Measurements from ENCODE around the gene DEGS1. TPM values are rescaled to one million over a fixed set of nuclear protein-coding genes. Genes with fewer than 3 reads are reported as not detected.

Gene DEGS1
- total and polyA plus RNA-seq, 3 donors from 2014 or later = 58.1 to 83.0 (median 60.5) TPM

DNA sequence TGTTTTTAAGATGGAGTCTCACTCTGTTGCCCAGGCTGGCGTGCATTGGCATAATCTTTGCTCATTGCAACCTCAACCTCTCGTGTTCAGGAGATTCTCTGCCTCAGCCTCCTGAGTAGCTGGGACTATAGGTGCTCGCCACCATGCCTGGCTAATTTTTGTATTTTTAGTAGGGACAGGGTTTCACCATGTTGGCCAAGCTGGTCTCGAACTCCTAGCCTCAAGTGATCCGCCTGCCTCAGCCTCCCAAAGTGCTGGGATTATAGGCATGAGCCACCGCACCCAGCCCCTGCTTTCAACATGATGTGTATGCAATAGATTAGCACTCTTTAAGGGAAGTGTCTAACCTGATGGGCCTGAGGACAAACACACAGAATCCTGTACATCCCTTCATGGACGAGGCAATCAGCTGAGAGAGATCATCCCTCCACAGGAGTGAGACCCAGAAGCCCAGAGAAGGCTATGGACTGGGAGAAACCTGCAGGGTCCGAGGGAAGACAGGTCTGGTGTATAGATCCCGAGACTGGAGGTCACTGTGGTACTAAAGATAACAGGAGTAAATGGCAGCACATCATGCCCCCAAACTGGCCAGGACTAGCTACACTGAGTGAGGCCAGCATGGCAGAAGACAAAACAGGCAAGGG, 5.6 kb upstream of the DEGS1 start:
- Histone ChIP-seq H3K36me3 (ENCODE audit: low read depth, missing control alignments) (no peaks in the 10 kb centered on the region), H3K27ac (no peak overlapping the region), H3K9me3 (no peaks in the 10 kb centered on the region), H3K27me3 (no peaks in the 10 kb centered on the region), H3K4me1 (no peaks in the 10 kb centered on the region), H3K4me3 (no peak overlapping the region)
- intact Hi-C loops (cut with DNase I; ENCODE audit: low total_unique reads) = no loop called here
- no peak for TF ChIP-seq POLR2A (IDR thresholded peaks at IDR 0.05)
- TF ChIP-seq, protein P1, sequence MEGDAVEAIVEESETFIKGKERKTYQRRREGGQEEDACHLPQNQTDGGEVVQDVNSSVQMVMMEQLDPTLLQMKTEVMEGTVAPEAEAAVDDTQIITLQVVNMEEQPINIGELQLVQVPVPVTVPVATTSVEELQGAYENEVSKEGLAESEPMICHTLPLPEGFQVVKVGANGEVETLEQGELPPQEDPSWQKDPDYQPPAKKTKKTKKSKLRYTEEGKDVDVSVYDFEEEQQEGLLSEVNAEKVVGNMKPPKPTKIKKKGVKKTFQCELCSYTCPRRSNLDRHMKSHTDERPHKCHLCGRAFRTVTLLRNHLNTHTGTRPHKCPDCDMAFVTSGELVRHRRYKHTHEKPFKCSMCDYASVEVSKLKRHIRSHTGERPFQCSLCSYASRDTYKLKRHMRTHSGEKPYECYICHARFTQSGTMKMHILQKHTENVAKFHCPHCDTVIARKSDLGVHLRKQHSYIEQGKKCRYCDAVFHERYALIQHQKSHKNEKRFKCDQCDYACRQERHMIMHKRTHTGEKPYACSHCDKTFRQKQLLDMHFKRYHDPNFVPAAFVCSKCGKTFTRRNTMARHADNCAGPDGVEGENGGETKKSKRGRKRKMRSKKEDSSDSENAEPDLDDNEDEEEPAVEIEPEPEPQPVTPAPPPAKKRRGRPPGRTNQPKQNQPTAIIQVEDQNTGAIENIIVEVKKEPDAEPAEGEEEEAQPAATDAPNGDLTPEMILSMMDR (IDR thresholded peaks at IDR 0.05) = no peak
- no peak for DNase-seq
- 88% methylated on average over 9 of the region's 9 CpGs for WGBS, 2 donors

DNA sequence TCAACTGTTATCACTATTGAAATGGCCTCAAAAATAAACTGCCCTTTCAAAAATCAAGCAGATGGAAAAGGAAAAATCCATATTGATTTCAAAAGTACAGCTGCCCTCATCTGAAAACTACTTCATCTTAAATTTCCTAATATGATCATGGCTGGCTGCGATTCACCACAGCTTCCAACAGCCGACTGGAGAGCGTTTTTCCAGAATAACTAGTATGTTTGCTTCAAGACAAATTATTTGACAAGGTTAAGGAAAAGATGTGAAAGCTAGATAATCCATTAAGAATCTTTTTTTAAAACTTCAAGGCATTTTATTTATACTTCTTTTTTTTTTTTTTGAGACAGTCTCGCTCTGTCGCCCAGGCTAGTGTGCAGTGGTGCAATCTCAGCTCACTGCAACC, 4.1 kb upstream of the DEGS1 start:
- H3K4me3 ChIP-seq = no peak overlapping the region
- no peak for DNase-seq
- H3K27ac ChIP-seq = no peak overlapping the region
- TF ChIP-seq POLR2A (IDR thresholded peaks at IDR 0.05) = no peak
- TF ChIP-seq, protein P1 (IDR thresholded peaks at IDR 0.05) = no peak
- intact Hi-C loops (cut with DNase I; ENCODE audit: low total_unique reads) = no loop called here
- 93% methylated on average over 5 of the region's 5 CpGs for WGBS, 2 donors
- H3K27me3 ChIP-seq = no peaks in the 10 kb centered on the region
- no peaks in the 10 kb centered on the region for H3K36me3 ChIP-seq (ENCODE audit: low read depth, missing control alignments)
- peaks cover under 1% of the 10 kb centered on the region for H3K4me1 ChIP-seq
- H3K9me3 ChIP-seq = no peaks in the 10 kb centered on the region

DNA sequence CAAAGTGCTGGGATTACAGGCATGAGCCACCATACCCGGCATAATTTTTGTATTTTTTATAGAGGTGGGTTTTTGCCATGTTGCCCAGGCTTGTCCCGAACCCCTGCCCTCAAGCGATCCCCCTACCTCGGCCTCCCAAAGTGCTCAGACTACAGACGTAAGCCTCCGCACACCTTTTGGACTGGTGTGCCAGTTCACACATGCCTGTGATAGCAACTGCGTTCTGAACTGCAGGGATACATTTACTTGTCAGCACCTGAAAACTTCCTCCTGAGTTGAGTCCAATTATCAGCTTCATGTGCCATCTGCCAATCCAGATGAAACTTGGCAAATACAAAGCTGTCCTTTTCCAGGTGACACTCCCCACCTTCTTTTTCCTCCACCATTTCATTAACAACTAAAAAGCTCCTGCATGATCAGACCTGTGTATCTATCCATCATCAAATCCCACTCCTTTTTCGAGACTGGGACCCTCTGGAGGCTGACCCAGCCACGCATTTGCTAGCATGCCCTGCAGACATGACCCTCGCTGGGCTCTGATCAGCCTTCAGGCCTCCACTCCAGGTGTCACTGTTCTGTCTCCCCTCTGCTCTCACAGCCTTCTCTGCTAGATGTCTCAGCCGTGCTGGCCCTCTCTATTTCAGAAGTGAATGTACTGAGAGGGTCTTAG, 2.1 kb upstream of the DEGS1 start:
- 67 to 83% methylated on average over 11 of the region's 11 CpGs for WGBS, 2 donors
- no peak for DNase-seq
- H3K27me3 ChIP-seq = no peaks in the 10 kb centered on the region
- TF ChIP-seq, protein P1 (IDR thresholded peaks at IDR 0.05) = no peak
- no peak for TF ChIP-seq POLR2A (IDR thresholded peaks at IDR 0.05)
- no peaks in the 10 kb centered on the region for H3K36me3 ChIP-seq (ENCODE audit: low read depth, missing control alignments)
- no peak overlapping the region for H3K27ac ChIP-seq
- H3K4me1 ChIP-seq = peaks cover 13% of the 10 kb centered on the region
- intact Hi-C loops (cut with DNase I; ENCODE audit: low total_unique reads) = loop anchor here (10.0 kb wide), 1 partner anchor 274 kb away; no protein-coding TSS in a partner anchor
- no peak overlapping the region for H3K4me3 ChIP-seq
- H3K9me3 ChIP-seq = no peaks in the 10 kb centered on the region

DNA sequence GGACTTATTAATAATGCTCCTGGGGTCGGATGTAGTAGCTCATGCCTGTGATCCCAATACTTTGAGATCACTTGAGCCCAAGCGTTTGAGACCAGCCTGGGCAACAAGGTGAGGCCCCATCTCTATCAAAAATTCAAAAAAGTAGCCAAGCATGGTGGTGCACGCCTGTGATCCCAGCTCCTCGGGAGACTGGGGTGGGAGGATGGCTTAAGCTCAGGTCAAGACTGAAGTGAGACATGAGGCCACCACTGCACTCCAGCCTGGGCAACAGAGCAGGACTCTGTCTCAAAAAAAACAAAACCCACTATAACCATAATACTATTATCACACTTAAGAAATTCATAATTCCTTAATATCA, 1.6 kb upstream of the DEGS1 start:
- Histone ChIP-seq H3K9me3 (no peaks in the 10 kb centered on the region), H3K27me3 (no peaks in the 10 kb centered on the region), H3K4me1 (peaks cover 13% of the 10 kb centered on the region), H3K4me3 (no peak overlapping the region), H3K27ac (no peak overlapping the region), H3K36me3 (ENCODE audit: low read depth, missing control alignments) (no peaks in the 10 kb centered on the region)
- no peak for TF ChIP-seq POLR2A (IDR thresholded peaks at IDR 0.05)
- TF ChIP-seq, protein P1 (IDR thresholded peaks at IDR 0.05) = no peak
- no peak for DNase-seq
- intact Hi-C loops (cut with DNase I; ENCODE audit: low total_unique reads) = loop anchor here (10.0 kb wide), 1 partner anchor 273 kb away; no protein-coding TSS in a partner anchor
- WGBS, 2 donors = 75 to 82% methylated on average over 4 of the region's 4 CpGs
